ENCODE data around the gene BUB3.
A peak's percentile ranks its signal among the peaks of the same experiment; 100 is the strongest.

BUB3 gene, protein sequence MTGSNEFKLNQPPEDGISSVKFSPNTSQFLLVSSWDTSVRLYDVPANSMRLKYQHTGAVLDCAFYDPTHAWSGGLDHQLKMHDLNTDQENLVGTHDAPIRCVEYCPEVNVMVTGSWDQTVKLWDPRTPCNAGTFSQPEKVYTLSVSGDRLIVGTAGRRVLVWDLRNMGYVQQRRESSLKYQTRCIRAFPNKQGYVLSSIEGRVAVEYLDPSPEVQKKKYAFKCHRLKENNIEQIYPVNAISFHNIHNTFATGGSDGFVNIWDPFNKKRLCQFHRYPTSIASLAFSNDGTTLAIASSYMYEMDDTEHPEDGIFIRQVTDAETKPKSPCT

DNA sequence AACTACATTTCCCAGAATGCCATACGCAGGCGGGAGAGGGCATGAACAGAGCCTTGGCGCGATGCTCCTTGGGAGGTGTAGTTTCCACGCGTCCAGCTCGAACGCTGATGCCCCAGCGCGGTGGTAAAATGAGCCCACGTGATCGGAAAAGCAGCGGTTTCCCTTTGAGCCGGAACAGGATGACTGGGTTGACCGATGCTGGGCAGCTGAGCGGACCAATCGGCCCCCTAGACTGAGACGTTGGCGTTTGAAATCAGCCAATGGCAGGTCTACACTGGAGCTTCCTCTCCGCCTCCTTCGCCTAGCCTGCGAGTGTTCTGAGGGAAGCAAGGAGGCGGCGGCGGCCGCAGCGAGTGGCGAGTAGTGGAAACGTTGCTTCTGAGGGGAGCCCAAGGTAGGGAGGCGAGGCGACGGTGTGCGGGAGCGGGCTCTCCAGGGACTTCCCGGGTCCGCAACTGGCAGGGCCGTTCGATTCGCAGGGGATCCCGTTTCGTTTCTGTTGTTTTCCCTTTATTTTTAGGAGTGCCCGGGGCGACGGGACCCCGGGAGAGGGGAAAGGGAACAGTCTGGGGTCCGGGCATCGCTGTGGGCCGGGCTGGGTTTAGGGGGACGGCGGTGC lies at the start of gene BUB3:
Gene BUB3 (plus strand): TSS at position 311 of the 619 bp plus-strand sequence. CDS start 516 bp downstream, outside the sequence.
- peak; percentile 85 for DNase-seq

DNA sequence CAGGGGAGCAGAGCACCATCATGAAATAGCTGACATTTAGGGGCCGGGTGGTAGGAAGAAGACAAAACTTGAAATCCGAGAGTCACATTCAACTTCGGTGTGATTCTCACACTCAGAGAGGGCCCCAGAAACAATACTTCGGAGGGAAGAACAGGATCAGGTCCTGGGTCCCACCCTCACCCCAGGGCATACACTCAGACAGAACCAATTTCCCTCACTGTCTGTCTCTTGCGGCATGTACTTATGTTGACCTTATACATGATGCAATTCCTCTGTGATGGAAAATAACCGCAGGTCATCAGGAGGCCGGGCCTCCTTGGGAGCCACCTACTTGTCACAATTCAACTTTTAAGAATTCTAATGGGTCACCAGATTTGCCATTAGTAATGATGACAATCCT lies 44.7 kb upstream of the BUB3 start:
- DNase-seq: no peak

DNA sequence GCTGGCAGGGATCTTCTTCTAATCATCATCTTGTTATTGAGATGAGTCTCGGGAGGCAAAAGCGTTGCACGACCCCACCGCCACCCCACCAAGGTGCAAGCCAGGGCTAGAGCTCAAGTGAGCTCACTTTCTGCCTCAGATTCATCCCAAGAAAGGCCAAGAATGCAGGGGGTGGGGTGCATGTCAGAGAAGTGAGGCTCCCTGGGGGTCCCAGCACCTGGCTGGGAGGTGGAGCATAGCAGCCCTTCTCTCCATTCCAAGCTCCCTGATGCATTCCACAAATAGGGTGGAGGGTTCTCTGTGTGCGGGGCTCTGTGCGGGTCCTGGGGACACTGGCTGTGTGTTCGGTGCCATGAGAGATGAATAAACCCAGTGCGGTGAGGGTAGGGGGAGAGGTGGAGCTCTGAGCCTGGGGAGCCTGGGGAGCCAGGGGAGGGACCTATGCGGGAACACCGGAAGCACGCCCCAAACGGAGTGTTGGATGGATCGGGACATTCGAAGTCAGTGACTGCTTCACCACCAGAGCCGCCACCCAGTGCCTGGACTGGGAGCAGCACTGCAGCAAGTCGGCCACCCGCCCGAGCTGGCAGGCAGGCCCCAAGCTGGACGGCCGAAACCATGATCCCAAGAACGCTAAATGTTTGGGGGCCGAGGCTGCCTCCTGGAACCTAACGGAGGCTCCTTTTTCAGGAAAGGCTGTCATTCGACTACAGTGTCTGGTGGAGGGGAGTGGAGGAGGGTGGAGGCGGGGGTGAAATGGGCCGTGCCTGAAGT lies 36.4 kb upstream of the BUB3 start:
- no peak for DNase-seq

DNA sequence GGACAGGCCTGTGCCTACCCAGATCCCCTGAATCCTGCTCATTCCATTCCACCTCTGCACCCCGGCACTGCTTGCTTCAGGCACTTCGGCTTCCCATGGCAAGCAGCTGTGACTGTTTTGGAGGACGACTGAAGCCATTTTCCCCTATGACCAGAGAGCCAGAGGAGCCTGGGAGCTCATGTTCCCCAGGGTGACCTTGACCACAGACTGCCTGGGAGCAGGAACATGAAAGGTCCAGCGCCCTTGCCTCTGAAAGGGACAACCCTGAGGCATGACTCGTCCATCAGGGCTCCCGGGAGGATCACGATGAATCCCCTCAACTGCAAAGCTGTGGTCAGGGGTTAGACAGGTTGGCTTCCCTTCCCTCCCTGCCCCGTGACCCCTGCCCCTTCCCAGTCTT lies 35.1 kb upstream of the BUB3 start:
- DNase-seq: no peak

DNA sequence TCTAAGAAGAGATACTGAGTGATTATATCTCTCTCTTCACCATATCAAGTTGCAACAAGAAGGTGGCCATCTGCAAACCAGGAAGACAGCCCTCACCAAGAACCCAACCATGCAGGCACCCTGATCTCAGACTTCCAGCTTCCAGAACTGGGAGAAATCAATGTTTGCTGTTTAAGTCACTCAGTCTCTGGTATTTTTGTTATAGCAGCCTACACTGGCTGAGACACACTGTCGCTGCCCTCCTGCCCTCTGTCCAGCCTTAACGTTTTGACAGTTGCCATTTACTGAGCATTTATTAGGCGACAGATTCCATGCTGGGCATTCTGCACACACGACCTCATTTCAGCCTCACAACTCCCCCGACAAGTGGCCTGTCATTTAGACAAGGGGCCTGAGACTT lies 28.0 kb upstream of the BUB3 start:
- DNase-seq: no peak

DNA sequence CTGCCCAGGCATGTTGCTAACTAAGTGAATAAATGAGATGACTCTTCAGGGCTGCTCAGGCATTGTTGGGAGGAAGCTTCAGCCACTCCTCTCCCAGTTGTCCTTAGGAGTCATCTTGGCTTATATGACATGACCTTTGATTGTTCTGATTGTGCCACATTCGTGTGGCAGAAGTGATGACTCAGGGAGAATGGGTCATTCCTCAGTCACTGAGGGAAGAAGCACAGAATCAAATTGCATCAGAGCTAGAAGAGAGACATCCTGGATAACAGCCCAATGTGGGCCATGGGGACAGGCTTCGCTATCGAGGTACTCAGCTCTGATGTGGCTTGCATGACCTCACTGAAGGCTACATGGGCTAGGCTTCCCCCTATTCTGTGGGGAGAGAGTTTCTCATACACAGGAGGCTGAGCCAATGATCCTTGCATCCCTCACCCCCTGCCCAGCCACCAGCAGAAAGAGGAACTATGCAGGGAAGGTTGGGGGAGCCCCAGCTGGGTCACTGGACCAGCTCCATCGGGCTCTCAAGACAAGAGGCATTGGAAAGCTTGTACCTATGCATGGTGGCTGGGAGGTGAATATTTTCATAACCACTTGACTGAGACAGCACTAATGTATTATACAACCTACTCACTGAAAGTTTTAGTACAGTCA lies 24.5 kb upstream of the BUB3 start:
- DNase-seq: no peak

DNA sequence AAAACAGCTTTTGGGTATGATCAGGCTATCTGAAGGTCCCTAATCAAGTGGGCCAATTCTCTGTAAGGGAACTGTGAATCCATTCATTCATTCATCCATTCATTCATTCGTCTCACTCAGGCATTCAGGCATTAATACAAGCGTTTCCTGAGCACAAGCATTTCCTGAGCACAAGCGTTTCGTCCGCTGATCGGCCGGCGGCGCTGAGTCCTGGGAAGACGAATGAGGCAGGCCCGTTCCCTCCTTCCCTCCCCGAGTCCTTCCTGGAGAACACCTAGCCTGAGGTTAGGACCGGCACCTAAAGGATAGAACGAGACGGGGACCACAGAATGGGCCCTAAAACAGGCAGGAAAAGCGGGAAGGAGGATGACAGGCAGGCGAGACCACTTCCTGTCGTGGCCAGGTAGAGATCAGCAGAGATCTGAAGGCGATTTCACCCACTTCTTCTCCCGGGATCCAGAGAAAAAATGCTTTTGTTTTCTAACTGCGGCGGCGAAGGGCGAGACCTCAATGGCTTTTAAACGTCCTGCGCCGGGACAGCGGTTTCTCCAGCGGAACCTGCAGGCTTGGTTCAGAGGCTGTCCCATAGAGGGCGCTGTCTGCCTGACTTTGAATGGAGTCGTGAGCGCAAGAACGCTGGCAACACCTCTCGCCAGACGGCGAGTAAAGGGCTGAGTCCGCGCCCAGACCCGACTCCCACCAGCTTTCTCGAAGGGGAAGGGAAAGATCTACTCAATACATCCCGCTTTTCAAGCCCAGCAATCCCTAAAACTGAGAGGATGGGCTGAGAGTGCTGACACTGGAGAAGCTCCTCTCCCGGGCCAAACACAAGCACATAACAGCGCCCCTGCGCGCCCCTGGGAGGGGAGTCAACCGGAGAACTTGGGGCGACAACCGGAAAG lies 21.4 kb upstream of the BUB3 start:
- no peak for DNase-seq

DNA sequence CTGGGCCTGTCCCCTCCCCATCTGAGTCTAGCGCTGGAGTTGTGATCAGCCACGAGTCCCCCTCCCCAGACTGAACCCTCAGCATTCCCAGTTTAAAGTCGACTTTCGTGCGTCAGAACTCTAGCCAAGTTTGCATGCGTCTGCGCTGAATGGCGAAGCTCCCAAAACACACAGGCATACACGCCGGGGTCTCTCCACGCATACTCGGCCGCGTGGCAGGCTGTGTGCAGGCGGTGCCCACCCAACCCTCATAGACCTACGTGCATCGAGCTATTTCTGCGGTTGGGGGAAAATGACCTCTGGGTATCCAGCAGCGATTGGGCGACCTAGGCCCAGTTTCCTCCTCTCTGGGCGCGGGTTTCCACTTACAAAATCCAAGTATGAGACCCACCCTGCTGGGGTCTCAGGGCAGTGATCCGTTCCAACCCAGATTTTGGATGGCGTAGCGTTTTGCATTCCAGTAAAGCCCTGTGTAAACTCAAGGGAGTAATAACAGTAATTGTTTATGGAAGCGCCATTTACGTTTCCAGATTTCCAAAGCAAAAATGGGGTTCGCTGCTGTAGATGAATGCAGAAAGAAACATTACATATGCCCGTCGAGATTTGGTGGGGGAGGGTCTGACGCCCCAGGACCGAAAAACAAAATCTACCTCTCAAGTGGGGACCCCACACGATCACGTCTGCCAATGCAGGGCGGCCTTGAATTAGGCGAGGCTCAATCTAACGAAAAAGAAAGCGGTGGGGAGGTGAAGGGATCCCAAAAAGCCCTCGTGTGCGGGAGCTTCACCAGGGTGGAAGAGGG lies 20.5 kb upstream of the BUB3 start:
- no peak for DNase-seq

DNA sequence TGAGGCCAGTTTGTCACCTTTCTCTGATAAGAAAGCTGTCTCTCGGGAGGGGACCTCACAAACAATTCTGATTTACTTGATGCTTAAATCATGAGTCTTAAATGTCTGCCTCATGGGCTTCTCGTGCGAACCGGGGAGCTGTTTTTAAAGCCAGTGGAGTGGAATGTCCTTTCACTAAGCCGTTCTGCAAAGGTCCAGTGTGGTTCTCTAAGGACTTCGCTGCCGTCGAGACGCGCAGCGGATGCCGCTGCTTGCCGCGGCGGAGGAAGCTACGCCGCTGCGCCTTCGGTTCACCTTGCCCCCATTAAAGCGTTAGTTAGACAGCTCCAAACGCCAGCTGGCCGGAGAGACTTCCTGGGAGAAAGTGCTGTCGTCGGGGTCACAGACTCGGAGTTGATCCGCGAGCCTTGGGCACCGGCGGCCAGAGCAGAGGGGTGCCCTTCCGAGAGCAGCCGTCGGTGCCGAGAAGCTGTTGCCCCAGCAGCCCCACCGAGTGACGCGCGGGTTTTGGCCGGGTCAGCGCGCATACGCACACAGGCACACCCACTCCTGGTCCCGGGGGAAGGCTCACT lies 19.8 kb upstream of the BUB3 start:
- no peak for DNase-seq

DNA sequence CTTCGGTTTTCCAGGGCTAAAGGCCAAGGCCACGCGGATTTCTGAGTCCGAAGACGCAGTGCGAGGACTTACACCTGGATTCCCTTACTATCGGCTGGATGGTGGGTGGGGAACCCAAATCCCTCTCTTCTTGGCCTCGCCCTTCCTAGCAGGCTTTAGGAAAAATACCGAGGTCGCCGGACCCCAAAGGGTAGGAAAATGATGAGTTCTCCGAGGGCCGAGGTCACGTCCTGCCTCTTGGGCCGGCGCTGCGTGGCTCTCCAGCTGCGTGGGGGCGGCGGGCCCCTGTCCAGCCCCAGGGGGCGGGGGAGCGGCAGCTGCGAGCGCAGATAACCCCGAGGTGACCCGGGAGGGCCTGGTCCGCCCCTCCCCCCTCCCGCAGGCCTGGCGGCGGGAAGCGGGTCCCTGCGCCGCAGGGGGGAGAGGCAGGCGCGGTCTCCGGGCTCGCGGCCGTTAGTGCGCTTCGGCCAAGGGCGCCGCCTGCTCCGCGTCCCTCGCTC lies 19.2 kb upstream of the BUB3 start:
- no peak for DNase-seq

DNA sequence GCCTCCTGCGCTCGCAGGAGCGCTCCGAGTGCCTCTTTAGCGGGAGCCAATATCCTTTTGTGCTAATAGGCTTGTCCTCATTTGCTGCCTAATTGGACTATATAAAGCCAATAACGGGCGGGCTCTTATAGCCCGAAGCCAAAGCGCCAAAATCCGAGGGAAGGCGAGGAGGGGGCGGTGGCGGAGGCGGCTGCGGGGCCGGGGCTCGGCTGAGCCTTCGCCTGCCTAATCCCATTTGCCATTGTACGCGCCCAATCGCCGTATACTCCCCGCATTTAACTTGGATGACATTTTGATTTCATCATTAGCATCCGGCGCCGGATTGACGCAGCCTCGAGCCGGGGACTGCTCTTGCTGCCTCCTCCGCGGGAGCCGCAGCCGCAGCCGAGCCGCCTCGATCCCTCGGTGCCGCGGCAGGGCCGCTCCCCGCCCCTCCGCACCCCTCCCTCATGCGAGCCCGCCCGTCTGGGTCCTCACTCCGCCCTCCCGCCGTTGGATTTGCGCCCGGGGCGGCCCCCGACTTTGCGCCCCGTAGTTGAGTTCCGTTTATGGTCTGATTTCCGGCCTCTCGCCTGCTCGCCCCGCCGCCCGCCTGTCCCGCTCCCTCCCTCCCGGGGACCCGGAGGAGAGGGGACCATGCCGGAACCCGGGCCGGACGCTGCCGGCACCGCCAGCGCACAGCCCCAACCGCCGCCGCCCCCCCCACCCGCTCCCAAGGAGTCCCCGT lies 18.6 kb upstream of the BUB3 start, which contains the start of gene HMX3:
Gene HMX3 (plus strand): TSS at position 556 of the 727 bp plus-strand sequence. CDS start 81 bp downstream, at position 637.
- no peak for DNase-seq

DNA sequence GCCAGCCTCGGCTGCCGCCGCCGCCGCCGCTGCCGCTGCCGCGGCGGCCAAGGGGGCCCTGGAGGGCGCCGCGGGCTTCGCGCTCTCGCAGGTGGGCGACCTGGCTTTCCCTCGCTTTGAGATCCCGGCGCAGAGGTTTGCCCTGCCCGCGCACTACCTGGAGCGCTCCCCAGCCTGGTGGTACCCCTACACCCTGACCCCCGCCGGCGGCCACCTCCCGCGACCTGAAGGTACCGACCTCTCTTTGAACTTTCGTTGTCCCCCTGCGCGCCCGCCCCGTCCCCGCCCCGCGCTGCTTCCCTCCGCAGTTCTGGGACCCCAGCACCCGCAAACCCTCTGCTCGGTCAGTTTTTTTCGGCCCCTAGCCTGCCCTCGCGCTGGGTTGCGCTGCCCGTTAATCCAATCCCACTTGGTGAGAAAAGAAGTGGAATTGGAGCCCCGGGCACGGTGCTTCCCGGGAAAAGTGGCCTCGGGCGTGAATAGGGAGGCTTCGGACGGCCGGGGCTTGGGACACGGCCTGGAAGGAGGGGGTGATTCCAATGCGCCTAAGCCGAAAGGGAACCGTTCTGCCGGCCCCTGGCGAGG lies 17.9 kb upstream of the BUB3 start:
- no peak for DNase-seq

DNA sequence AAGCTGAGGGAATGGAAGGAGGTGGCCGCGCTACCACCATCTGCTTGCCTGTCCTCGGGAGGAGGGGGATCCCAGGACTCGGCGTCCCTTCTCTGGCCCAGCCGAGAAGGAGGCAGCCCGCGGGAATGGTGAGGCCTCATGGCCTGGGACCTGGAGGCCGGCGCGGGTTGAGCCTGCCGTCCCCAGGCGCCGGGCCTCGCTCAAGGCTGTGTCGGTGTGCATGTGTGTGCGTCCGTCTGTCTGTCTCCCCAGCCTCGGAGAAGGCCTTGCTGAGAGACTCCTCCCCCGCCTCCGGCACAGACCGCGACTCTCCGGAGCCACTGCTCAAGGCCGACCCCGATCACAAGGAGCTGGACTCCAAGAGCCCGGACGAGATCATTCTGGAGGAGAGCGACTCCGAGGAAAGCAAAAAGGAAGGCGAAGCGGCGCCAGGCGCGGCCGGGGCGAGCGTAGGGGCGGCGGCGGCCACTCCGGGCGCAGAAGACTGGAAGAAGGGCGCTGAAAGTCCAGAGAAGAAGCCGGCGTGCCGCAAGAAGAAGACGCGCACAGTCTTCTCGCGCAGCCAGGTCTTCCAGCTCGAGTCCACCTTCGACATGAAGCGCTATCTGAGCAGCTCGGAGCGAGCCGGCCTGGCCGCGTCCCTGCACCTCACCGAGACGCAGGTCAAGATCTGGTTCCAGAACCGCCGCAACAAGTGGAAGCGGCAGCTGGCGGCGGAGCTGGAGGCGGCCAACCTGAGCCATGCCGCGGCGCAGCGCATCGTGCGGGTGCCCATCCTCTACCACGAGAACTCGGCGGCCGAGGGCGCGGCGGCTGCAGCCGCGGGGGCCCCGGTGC lies 17.2 kb upstream of the BUB3 start:
- no peak for DNase-seq

DNA sequence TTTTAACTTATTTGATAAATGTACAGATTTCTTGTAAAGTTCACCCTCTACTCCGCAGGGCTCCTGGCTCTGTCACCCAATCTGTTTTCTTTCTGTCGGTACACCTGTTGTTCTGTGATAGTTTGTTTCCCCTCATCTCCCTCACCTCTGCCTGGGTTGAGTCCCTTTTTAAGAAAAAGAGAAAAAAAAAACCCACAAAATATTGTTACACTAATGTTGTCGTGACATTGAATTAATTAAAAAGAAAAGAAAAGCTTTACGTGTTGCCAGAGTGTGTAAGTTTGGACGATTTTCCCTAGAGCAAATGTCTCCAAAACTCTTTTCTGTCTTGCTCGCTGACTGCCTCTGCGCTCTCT lies 15.1 kb upstream of the BUB3 start:
- no peak for DNase-seq

DNA sequence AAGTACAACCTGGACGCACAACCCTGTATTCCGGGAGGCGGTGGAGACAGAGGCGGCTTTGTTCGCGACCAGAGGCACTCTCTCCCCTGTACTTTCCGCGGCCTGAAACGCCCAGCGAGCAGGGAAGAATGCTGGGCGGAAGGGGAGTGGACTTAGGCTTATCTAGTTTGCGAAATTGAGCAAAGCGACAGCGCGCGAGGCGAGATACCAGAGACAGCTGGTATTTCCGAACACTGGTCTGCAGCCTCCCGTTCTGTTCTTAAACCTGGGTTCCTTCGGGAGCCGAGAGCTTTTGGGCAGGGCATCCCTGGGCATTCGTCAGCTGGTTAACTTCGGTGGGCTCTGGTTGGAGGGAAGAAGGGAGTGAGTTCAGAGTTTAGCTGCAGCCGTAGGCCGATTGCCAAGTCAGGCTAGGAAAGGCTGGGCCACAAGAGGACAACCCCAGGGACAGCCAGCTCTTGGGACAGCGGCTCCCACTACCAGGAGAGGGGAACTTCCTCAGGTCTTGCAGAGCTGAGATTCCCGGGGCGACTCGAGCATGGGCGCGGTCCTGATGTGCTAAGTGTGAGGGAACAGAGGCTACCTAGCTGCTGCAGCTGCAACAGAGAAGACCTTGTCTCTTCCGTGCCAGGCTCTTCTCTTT lies 14.6 kb upstream of the BUB3 start:
- DNase-seq: no peak

DNA sequence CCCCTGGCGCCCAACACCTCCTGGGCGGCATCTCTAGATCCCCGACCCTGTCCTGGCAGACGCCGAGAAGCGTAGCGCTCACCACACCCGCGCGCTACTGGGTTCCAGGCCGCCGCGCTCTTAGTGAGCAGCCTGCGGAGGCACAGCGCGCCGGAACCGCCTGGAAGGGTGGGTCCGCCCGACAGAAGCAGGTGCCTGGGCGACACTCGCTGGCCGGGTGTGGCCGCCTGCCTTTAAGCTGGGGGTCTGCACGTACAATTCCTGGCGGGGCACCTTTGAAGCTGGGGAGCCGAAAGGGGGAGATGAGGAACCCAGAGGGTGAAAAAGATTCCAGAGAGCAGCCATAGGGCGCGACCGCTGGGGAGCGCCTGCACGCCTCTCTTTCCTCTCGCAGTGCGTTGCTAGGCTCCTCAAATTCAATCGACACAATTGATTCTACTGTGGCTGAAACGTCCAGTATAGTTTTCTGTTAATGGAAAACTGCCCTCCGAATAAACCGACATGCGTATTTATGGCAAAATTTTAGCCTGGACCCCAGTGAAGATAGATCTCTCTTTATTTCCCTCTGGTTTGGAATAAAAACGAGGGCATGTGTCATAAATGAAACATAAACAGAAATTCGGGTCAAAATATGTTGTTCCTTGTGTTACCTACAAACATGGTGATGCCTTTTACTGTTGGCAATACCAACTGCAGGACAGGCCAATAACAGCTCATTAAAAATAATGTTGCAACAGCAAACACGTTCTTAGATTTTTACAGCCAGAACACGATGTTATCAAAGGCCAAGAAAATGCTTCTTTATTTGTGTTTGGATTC lies 13.8 kb upstream of the BUB3 start:
- DNase-seq: no peak

DNA sequence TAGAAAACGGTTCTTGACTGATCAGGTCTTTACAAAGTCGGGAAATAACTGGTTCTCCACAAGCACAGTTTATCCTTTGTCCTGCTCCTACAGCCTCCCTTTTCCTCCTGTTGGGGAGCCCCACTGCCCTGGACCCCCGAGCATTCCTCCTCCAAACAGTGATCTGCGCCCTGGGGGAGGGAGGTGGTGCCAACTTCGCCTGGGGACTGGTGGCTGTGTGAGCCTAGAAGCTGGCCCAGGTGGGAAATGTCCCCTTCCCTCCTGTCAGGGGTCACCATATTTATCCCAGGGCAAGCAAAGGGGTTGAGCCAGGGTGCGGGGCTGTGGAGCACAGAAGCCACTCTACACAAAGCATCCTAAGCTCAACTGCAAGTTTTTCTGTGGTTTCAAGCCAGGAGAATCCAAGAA lies 13.2 kb upstream of the BUB3 start:
- no peak for DNase-seq
